Measurements from ENCODE around the gene CLCNKB.
A peak's percentile ranks its signal among the peaks of the same experiment; 100 is the strongest.
"Not testable (repeated sequence)": the region's sequence is repeated elsewhere in the genome, so short reads cannot be mapped to it uniquely, and the experiment has no call there.

The CLCNKB gene

DNA sequence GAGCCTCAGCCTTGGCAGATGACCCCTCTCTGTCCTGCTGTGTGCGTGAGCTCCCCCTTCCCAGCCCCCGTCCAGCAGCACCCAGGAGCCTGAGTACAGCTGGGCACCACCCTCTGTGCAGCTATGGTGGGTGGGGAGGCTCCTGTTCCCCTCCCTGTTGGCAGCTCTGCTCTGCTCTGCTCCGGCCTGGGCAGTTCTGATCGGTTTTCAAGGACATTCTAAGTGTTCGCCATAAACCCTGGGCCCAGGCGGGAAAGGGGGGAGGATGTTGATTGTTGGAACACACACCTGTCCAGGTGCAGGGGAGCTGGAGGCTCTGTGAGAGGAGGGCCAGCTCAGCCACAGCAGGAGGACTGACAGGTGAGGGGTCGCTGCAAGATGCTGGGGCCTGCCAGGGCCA lies at the start of gene CLCNKB:
TSS of gene CLCNKB (plus strand) at position 262 of the 400 bp plus-strand sequence. CDS start 711 bp downstream, outside the sequence.
- DNase-seq (ENCODE audit: low read depth): no peak

- no peak for DNase-seq (ENCODE audit: low read depth)
These were observed 49.5 kb upstream of the CLCNKB start for GRCh38 chr1:15994081-15994480.

- DNase-seq (ENCODE audit: low read depth): no peak
These were observed 48.8 kb upstream of the CLCNKB start for GRCh38 chr1:15994590-15995351.

- DNase-seq (ENCODE audit: low read depth): no peak
These were observed 46.5 kb upstream of the CLCNKB start for GRCh38 chr1:15997076-15997585.

DNA sequence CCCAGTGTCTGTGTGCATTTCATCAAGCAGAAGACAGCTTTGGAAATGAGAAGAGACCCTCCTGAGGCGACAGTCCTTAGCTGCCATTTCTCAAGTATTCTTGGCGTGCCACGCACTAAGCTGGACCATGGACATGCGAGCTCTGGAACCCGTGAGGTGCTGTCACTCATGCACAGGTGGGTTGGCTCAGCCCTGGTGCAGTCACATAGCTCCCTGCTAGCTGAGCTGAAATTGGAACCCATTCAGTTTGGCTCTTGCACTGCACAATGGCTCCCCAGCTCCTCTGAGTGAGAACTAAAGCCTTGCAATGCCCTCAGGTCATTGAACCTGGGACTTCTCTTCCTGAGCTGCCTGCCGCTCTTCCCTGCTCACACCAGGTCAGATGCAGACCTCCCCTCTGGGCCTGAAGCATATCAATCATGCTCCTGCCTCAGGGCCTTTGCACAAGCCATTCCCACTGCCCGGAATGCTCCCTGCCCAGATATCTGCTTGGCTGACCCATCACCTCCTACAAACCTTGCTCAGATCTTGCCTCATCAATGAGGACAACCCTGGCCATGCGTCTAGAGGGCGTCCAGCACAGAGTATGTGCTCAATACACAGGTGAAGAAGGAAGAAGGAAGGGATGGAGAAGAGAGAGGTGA lies 45.8 kb upstream of the CLCNKB start:
- DNase-seq (ENCODE audit: low read depth): no peak

GRCh38 chr1:15998929-15999328 lies 44.7 kb upstream of the CLCNKB start:
- no peak for DNase-seq (ENCODE audit: low read depth)

GRCh38 chr1:16001274-16001673 lies 42.3 kb upstream of the CLCNKB start:
- not testable (repeated sequence) for DNase-seq (ENCODE audit: low read depth)

- DNase-seq (ENCODE audit: low read depth): no peak
These were observed 38.0 kb upstream of the CLCNKB start for GRCh38 chr1:16005597-16005996.

DNA sequence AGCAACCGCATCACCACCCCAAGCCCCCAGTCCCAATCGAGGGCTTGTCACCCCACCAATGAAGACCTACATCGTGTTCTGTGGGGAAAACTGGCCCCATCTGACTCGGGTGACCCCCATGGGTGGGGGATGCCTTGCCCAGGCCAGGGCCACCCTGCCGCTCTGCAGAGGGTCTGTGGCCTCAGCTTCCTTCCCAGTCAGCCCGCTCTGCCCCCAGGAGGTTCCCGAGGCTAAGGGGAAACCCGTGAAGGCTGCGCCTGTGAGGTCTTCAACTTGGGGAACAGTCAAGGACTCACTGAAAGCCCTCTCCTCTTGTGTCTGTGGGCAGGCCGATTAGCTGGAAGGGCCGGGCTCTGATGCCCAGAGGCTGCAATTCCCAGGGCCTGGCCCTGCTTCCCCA lies 37.6 kb upstream of the CLCNKB start:
- no peak for DNase-seq (ENCODE audit: low read depth)

GRCh38 chr1:16006552-16007485 lies 36.8 kb upstream of the CLCNKB start:
- DNase-seq (ENCODE audit: low read depth): no peak

DNA sequence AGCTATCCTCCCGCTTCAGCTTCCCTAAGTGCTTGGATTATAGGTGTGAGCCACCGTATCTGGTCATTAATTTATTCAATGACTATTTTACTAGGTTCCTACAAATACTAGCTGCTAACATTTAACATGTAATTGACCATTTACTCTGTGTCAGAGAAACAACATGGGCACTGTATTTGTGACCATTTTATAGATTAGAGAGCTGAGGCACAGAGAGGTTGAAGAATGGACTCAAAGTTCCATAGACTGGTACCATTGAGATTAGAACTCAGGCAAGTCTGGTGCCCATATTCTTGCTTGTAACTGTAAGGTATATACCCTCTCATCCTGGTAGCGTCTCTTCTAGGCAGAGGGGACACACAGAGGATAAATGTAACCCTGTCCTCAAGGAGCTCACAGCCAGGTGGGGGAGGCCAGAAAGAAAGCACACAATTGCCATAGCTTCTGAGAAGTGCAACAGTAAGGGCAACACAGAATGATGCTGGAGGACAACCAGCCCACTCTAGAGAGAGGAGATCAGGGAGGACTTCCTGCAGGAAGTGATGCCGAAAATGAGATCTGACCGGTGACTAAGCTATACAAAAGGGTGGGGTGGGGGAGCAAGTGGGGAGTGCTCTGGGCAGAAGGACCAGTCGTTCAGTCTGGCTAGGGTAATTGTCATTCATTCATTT lies 35.8 kb upstream of the CLCNKB start:
- DNase-seq (ENCODE audit: low read depth): no peak

DNA sequence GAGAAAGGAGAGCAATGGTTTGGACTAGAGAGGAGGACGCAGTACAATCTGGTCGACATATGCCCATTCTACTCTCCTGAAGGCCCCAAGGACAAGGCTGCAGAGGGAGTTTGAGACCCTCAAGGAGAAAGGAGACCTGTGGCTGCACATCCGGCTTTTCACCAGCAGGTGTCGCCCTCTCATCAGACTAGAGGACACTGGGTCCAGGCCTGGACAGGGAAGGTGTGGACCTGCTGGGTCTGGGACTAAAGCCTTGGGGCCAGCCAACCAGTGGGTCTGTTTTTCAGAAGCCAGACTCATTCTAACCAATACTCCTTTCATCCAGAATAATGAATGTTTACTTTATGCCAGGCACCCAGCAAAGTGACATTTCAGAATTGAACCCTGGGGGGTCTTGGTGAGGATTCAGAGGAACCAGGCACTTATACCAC lies 34.5 kb upstream of the CLCNKB start:
- DNase-seq (ENCODE audit: low read depth): peak; percentile 51

- DNase-seq (ENCODE audit: low read depth): no peak
These were observed 33.9 kb upstream of the CLCNKB start for GRCh38 chr1:16009678-16010077.

- DNase-seq (ENCODE audit: low read depth): no peak
These were observed 32.7 kb upstream of the CLCNKB start for GRCh38 chr1:16010837-16011236.

- no peak for DNase-seq (ENCODE audit: low read depth)
These were observed 31.5 kb upstream of the CLCNKB start for GRCh38 chr1:16011936-16012589.

DNA sequence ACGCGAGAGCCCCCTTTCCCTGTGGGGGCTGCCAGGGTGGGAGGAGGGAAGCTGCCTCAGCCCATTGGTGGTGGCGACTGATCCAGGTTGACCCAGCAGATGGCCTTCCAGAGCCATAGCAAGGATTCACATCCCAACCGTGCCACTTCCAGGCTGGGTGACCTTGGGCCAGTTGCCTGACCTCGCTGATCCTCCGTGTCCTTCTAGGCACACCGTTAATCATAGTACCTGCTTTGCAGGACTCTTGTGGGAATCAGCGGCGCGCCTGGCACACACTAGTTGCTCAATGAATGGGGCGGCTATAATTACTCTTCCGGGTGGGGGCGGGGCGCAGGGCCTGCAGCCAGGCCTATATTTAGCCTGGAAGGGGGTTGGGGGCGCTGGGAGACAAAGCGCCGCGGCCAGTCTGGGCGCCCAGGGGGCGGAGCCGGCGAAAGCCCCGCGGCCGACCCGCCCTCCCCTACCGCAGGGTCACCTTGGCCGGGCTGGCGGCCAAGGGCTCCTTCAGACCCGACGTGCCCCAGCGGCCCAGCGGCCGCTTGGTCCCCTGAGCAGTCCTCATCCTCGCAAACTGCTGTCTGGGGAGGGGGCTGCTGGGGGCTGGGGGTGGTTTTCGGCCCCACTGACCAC lies 30.9 kb upstream of the CLCNKB start:
- no peak for DNase-seq (ENCODE audit: low read depth)

GRCh38 chr1:16013220-16013907 lies 30.2 kb upstream of the CLCNKB start:
- DNase-seq (ENCODE audit: low read depth): no peak

DNA sequence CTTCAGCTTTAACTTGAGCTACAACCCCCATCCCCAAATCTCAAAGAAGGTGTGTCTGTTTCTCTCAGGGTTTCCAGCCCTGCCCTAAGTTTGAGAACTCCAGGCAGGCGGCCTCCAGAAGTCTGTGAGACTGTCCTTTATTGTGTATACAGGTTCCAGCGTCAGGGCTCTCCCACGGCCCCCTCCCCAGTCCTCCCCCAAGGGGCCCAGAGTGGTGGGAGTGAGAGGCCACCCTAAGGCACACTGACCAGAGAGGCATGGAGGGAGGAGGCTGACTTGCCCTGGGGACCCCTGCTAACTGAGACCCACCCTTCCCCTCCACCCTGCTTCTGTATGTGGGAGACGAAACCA lies 29.7 kb upstream of the CLCNKB start:
- DNase-seq (ENCODE audit: low read depth): no peak

- no peak for DNase-seq (ENCODE audit: low read depth)
These were observed 28.8 kb upstream of the CLCNKB start for GRCh38 chr1:16014509-16015482.

Data from stimulated activated CD8-positive, alpha-beta memory T cell treated with anti-CD3 and anti-CD28 coated beads, Interleukin-15, amount 100 ng/mL, for 24 hours (primary cell).